ENCODE data around the gene RHOA.

RHOA gene

GRCh38 chr3:49460188-49460890, 48.6 kb upstream of the RHOA start:
- Histone ChIP-seq H3K4me3 (ENCODE audit: low read depth, low read length) (no peak overlapping the region), H3K9me3 (ENCODE audit: control insufficient read depth, insufficient read depth, low read depth, low read length) (no peaks in the 10 kb centered on the region), H3K36me3 (ENCODE audit: control insufficient read depth in 2 of 2, insufficient read depth in 1 of 2, low read length in 2 of 2) (no peaks in the 10 kb centered on the region), H3K27ac (ENCODE audit: extremely low read depth, low read depth, low read length) (no peak overlapping the region), H3K4me1 (ENCODE audit: control insufficient read depth, insufficient read depth, low read length) (no peaks in the 10 kb centered on the region)
- no peak for TF ChIP-seq ZNF654 (tag by site-specific recombination; IDR thresholded peaks at IDR 0.05; ENCODE audit: low read depth)
- TF ChIP-seq ZNF335 (tag by site-specific recombination; conservative IDR thresholded peaks at IDR 0.05), result peak; percentile 51; the same call in 1 of the 2 replicates
- POLR2A ChIA-PET, result interaction anchor here (2.1 kb wide), 1 partner anchor 9 kb away, joined by 6 read pairs; the partner anchor contains the start of gene DAG1
- CTCF ChIA-PET, result interaction anchor here (0.6 to 1.3 kb wide), 4 partner anchors 9 to 724 kb away, joined by 3 to 4 read pairs (median 4); no protein-coding TSS in a partner anchor

DNA sequence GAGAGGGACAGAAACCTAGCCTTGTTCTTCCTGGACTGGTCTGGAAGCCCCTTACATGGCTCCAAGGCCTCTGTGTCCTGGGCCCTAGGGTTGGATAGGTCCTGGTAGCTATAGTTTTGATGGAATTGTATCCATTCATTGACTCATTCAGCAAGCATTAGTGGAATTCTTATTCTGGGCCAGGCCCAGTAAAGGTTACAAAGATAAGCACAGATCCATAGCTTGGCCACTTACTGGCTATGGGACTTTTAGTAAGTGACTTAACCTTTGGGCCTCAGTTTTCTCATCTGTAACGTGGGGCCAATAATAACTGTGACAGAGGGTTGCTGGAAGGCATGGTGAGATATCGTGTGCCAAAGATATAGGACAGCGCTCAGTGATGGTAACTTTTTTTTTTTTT, 44.7 kb upstream of the RHOA start:
- Histone ChIP-seq H3K36me3 (ENCODE audit: control insufficient read depth in 2 of 2, insufficient read depth in 1 of 2, low read length in 2 of 2) (no peaks in the 10 kb centered on the region), H3K4me1 (ENCODE audit: control insufficient read depth, insufficient read depth, low read length) (no peaks in the 10 kb centered on the region), H3K4me3 (ENCODE audit: low read depth, low read length) (no peak overlapping the region), H3K27ac (ENCODE audit: extremely low read depth, low read depth, low read length) (no peak overlapping the region), H3K9me3 (ENCODE audit: control insufficient read depth, insufficient read depth, low read depth, low read length) (no peaks in the 10 kb centered on the region)
- TF ChIP-seq ZNF610 (tag by site-specific recombination; IDR thresholded peaks at IDR 0.05; ENCODE audit: borderline replicate concordance) (no peak), HOXD13 (CRISPR knock-in tag; IDR thresholded peaks at IDR 0.05; ENCODE audit: borderline replicate concordance) (no peak), ZBTB17 (tag by site-specific recombination; IDR thresholded peaks at IDR 0.05) (no peak), ZNF16 (tag by site-specific recombination; IDR thresholded peaks at IDR 0.05; ENCODE audit: low read depth) (no peak), ZNF747 (tag by site-specific recombination; IDR thresholded peaks at IDR 0.05) (no peak), GLIS1 (tag by site-specific recombination; IDR thresholded peaks at IDR 0.05) (no peak)
- ChIA-PET CTCF (interaction anchor here (0.6 kb wide), 1 partner anchor 217 kb away, joined by 6 read pairs; no protein-coding TSS in a partner anchor), POLR2A (interaction anchor here (1.8 kb wide), 1 partner anchor 14 kb away, joined by 4 read pairs; the partner anchor contains the start of gene DAG1)

- Histone ChIP-seq H3K4me1 (ENCODE audit: control insufficient read depth, insufficient read depth, low read length) (no peaks in the 10 kb centered on the region), H3K27ac (ENCODE audit: extremely low read depth, low read depth, low read length) (no peak overlapping the region), H3K9me3 (ENCODE audit: control insufficient read depth, insufficient read depth, low read depth, low read length) (no peaks in the 10 kb centered on the region), H3K4me3 (ENCODE audit: low read depth, low read length) (no peak overlapping the region), H3K36me3 (ENCODE audit: control insufficient read depth in 2 of 2, insufficient read depth in 1 of 2, low read length in 2 of 2) (no peaks in the 10 kb centered on the region)
- TF ChIP-seq ZNF610 (tag by site-specific recombination; IDR thresholded peaks at IDR 0.05; ENCODE audit: borderline replicate concordance), result no peak
- TF ChIP-seq TRIM28 (IDR thresholded peaks at IDR 0.05; ENCODE audit: borderline replicate concordance, low read length), result no peak
- peak; percentile 80 for TF ChIP-seq ZNF341 (tag by site-specific recombination; IDR thresholded peaks at IDR 0.05; ENCODE audit: low read depth)
- TF ChIP-seq ZNF335 (tag by site-specific recombination; conservative IDR thresholded peaks at IDR 0.05), result no peak
- no peak for TF ChIP-seq ZNF146 (tag by site-specific recombination; IDR thresholded peaks at IDR 0.05)
- POLR2A ChIA-PET, result no interaction called here
- CTCF ChIA-PET, result interaction anchor here (1.0 to 1.5 kb wide), 3 partner anchors 11 to 84 kb away, joined by 3 to 10 read pairs (median 5); no protein-coding TSS in a partner anchor
These were observed 43.3 kb upstream of the RHOA start for GRCh38 chr3:49454898-49455681.

- H3K4me3 ChIP-seq (ENCODE audit: low read depth, low read length), result no peak overlapping the region
- ChIA-PET CTCF (interaction anchor here (0.6 to 1.5 kb wide), 7 partner anchors 10 to 335 kb away, joined by 3 to 10 read pairs (median 4); no protein-coding TSS in a partner anchor), POLR2A (no interaction called here)
- no peak overlapping the region for H3K27ac ChIP-seq (ENCODE audit: extremely low read depth, low read depth, low read length)
- no peaks in the 10 kb centered on the region for H3K4me1 ChIP-seq (ENCODE audit: control insufficient read depth, insufficient read depth, low read length)
- H3K9me3 ChIP-seq (ENCODE audit: control insufficient read depth, insufficient read depth, low read depth, low read length), result no peaks in the 10 kb centered on the region
- H3K36me3 ChIP-seq (ENCODE audit: control insufficient read depth in 2 of 2, insufficient read depth in 1 of 2, low read length in 2 of 2), result no peaks in the 10 kb centered on the region
- TF ChIP-seq MEIS1 (CRISPR knock-in tag; IDR thresholded peaks at IDR 0.05; ENCODE audit: borderline replicate concordance) (no peak), ZNF311 (tag by site-specific recombination; IDR thresholded peaks at IDR 0.05; ENCODE audit: borderline replicate concordance) (no peak), ZNF654 (tag by site-specific recombination; IDR thresholded peaks at IDR 0.05; ENCODE audit: low read depth) (peak; percentile 25; the same call in 1 of the 2 replicates), ZNF585B (tag by site-specific recombination; IDR thresholded peaks at IDR 0.05) (no peak), ZNF239 (tag by site-specific recombination; IDR thresholded peaks at IDR 0.05) (no peak), ZNF214 (tag by site-specific recombination; IDR thresholded peaks at IDR 0.05; ENCODE audit: borderline replicate concordance) (no peak), KLF1 (tag by site-specific recombination; IDR thresholded peaks at IDR 0.05) (no peak)
- TF ChIP-seq, protein P1, sequence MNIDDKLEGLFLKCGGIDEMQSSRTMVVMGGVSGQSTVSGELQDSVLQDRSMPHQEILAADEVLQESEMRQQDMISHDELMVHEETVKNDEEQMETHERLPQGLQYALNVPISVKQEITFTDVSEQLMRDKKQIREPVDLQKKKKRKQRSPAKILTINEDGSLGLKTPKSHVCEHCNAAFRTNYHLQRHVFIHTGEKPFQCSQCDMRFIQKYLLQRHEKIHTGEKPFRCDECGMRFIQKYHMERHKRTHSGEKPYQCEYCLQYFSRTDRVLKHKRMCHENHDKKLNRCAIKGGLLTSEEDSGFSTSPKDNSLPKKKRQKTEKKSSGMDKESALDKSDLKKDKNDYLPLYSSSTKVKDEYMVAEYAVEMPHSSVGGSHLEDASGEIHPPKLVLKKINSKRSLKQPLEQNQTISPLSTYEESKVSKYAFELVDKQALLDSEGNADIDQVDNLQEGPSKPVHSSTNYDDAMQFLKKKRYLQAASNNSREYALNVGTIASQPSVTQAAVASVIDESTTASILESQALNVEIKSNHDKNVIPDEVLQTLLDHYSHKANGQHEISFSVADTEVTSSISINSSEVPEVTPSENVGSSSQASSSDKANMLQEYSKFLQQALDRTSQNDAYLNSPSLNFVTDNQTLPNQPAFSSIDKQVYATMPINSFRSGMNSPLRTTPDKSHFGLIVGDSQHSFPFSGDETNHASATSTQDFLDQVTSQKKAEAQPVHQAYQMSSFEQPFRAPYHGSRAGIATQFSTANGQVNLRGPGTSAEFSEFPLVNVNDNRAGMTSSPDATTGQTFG (tag by site-specific recombination; IDR thresholded peaks at IDR 0.05; ENCODE audit: borderline replicate concordance), result no peak
- TF ChIP-seq, protein P2, sequence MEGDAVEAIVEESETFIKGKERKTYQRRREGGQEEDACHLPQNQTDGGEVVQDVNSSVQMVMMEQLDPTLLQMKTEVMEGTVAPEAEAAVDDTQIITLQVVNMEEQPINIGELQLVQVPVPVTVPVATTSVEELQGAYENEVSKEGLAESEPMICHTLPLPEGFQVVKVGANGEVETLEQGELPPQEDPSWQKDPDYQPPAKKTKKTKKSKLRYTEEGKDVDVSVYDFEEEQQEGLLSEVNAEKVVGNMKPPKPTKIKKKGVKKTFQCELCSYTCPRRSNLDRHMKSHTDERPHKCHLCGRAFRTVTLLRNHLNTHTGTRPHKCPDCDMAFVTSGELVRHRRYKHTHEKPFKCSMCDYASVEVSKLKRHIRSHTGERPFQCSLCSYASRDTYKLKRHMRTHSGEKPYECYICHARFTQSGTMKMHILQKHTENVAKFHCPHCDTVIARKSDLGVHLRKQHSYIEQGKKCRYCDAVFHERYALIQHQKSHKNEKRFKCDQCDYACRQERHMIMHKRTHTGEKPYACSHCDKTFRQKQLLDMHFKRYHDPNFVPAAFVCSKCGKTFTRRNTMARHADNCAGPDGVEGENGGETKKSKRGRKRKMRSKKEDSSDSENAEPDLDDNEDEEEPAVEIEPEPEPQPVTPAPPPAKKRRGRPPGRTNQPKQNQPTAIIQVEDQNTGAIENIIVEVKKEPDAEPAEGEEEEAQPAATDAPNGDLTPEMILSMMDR (tag by site-specific recombination; IDR thresholded peaks at IDR 0.05), result peak; percentile 14; the same call in 1 of the 2 replicates
These were observed 42.7 kb upstream of the RHOA start for GRCh38 chr3:49454458-49454857.

Data from HEK293 (cell line).